Measurements from ENCODE around the gene ATPAF1.
"Not testable (repeated sequence)": the region's sequence is repeated elsewhere in the genome, so short reads cannot be mapped to it uniquely, and the experiment has no call there.

ATPAF1 gene

DNA sequence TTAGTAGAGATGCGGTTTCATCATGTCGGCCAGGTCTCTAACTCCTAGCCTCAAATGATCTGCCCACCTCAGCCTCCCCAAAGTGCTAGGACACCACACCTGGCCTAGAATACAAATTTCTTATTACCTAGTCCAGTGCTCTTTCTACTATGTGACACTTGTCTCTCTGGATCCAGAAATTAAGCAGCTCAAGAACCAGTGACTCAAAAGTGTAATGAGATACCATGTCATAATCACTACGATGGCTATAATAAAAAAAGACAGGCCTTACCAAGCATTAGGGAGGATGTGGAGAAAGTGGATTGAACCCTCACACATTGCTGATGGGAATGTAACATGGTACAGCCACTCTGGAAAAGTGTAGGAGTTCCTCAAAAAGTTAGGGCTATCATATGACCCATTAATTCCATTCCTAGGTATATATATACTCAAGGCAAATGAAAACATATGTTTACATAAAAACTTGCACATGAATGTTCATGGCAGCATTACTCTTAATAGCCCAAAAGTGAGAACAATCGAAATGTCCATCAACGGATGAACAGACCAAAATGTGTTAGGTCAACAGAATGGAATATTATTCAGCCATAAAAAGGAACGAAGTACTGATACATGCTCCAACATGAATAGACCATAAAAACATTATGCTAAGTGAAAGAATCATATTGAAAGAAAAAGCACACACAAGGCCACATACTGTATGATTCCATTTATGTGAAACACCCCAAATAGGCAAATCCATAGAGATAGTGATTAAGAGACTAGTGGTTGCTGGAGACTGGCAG lies 11.8 kb upstream of the ATPAF1 start:
- DNase-seq, result no peak

DNA sequence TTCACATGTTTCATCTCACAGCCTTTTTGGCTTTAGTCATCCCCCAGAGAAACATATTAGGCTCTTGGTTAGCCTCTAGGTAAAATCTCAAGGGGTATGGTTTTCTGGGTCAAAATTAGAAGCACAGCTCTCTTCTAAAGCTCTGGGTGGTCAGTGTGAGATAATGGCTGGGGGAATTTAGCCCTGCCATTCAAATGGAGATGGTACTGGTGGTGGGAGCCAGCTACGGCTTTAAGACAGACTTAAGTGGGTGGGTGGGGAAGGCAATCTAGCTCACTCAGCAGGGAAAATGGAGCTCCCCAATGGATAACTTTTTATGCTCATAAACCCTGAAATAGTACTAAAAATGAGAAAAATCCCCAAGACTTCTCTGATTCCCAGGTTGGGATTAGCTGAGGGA lies 9.2 kb upstream of the ATPAF1 start:
- no peak for DNase-seq

GRCh38 chr1:46676531-46676930 lies 8.4 kb upstream of the ATPAF1 start:
- no peak for DNase-seq

- no peak for DNase-seq
These were observed 7.6 kb upstream of the ATPAF1 start for GRCh38 chr1:46675549-46676314.

DNA sequence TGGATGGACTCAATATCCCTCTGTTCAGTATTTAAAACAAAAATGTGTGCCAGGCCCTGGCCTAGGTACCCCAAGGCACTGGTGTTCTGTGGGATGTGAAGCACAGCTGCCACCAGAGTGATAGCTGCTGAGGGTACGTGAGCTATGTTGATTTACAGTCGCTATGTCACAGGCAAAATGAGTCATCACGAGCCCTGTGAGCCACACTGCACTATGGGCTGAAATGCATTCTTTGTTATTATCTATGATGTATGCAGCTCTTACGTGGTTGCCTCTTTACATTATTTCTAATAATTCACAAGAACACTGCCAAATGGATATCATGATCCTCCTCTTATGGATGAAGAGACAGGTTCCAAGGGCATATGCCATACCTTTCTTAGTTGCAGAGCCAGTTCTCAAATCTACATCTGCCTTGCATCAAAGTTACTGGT lies 5.6 kb upstream of the ATPAF1 start:
- DNase-seq, result no peak

DNA sequence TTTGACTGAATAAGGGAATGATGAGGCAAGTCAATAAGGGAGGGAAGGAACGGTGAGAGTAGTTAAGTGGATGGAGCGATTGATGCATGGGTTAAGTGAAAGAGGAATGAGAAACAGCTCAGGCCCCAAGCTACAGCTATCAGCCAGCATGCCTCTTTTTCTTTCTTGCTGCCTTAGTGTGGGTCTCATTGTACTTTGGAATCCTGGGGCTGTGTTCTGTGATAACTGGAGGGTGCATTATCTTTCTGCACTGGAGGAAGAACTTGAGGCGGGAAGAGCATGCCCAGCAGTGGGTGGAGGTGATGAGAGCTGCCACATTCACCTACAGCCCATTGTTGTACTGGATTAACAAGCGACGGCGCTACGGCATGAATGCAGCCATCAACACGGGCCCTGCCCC lies 4.5 kb upstream of the ATPAF1 start:
- no peak for DNase-seq

- no peak for DNase-seq
These were observed 3.4 kb upstream of the ATPAF1 start, which contains the start of gene TEX38 for GRCh38 chr1:46671554-46671953. Gene TEX38, plus strand, starts transcription at chr1:46671854. Its CDS starts 81 bp downstream, at chr1:46671935.

DNA sequence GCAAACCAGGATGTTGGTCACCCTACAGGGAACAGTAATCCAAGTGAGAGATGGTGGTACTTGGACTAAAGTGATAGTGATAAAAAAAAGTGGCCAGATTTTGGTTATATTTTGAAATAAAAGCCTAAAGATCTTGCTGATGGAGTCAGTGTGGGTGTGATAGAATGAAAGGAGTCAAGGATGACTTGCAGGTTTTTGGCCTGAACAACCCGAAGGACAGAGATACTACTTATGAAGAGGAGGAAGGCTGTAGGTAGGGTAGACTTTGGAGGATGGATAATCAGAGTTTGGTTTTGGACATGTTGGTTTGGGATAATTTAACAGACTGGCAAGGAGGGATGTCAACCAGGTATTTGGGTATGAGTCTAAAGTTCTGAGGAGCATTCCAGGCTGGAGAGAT lies 2.0 kb upstream of the ATPAF1 start:
- DNase-seq, result no peak

- no peak for DNase-seq
These were observed 2.2 kb downstream of the ATPAF1 start for GRCh38 chr1:46665983-46666382.

GRCh38 chr1:46662919-46663318 lies 5.2 kb downstream of the ATPAF1 start:
- not testable (repeated sequence) for DNase-seq

DNA sequence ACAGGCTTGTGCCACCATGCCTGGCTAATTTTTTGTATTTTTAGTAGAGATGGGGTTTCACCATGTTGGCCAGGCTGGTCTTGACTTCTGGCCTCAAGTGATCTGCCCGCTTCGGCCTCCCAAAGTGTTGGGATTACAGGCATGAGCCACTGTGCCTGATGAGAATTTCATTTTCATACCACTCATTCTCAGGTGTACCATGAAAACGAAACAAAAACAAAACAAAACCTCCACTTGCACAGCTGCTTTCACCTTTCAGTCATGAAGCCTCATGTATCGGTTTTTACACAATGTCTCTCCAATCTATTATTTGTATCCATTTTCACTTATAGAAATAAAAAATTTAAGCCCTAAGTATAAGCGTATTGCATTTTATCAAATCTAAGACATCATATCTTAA lies 8.0 kb downstream of the ATPAF1 start:
- not testable (repeated sequence) for DNase-seq

DNA sequence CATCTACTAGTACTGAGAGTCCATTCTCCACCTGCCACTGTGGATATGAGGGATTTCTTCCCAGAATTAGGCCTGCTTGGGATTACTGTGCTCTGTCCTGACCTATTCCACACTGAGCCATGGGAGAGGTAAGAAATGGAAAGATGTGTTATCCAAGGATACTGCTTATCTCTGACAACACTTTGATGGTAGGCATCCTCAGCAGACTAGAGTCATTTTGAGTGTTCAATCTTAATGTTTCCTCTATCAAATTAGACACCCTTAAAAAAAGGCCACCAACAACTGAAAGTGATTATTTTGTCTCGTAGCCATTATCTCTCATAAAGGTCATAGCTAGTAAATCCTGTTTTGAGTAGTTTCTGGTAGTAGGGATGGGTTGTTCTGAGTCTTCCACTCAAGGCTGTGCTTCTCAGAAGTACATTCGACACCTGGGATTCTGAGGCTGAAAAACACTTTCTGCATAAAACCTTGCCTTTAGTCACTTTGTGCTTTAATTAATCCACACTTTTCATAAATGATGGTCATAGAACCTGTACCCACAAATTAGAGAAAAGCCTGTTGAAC lies 8.8 kb downstream of the ATPAF1 start:
- DNase-seq, result no peak

DNA sequence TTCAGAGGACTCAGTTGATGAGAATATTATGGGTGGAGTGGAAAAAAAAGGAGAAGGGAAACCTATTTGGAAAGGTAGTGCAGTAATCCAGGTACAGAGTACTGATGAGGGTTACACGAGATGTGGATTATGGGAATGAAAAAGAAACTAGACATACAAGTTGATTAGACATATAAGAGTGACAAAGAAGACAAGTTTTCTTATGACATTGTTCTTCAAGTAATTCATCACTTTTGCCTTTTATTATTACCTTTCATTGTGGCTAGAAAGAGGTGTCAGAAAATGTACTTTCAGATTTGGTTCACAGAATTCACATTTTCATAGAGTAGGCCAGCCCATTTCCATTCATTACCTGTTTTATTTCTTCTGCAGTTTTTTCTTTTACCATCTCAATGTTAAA lies 10.4 kb downstream of the ATPAF1 start:
- no peak for DNase-seq

GRCh38 chr1:46656643-46657042 lies 11.5 kb downstream of the ATPAF1 start:
- no peak for DNase-seq

- no peak for DNase-seq
These were observed 12.3 kb downstream of the ATPAF1 start for GRCh38 chr1:46655848-46656247.

DNA sequence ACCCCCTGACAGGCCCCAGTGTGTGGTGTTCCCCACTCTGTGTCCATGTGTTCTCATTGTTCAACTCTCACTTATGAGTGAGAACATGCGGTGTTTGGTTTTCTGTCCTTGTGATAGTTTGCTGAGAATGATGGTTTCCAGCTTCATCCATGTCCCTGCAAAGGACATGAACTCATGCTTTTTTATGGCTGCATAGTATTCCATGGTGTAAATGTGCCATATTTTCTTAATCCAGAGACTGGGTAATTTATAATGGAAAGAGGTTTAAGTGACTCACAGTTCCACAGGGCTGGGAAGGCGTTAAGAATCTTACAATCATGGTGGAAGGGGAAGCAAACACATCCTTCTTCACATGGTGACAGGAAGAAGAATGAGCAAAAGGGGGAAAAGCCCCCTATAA lies 13.5 kb downstream of the ATPAF1 start:
- DNase-seq, result not testable (repeated sequence)

DNA sequence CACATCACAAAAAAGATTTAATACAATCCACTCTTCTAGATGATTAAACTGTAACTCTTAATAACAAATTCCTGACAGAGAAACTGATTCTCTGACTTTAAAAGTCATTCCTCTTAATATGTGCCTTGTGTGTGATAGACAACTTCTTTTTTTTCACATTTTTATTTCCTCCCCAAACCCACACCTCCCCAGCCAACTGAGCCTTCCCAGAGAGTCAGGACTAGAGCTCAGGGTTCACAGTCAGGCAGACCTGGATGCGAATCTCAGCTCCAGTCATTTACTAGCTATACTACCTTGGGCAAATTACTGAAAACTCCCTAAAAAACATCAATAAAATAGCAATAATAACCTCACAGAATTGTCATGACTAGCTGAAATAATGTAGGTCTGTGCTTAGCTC lies 14.2 kb downstream of the ATPAF1 start:
- no peak for DNase-seq

- DNase-seq, result no peak
These were observed 14.7 kb downstream of the ATPAF1 start for GRCh38 chr1:46653405-46653958.

GRCh38 chr1:46652321-46653100 lies 15.7 kb downstream of the ATPAF1 start:
- DNase-seq, result no peak

- DNase-seq, result not testable (repeated sequence)
These were observed 17.0 kb downstream of the ATPAF1 start for GRCh38 chr1:46651152-46651551.

DNA sequence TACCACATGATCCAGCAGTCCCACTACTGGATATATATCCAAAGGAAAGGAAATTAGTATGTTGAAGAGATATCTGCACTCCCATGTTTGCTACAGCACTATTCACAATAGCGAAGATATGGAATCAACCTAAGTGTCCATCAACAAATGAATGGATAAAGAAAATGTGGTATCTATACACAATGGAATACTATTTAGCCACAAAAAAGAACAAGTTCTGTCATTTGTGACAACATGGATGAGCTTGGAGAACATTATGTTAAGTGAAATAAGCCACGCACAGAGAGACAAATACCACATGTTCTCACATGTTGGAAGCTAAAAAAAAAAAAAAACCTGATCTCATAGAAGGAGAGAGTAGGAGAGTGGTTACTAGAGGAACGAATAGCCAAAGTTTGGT lies 17.7 kb downstream of the ATPAF1 start:
- no peak for DNase-seq

GRCh38 chr1:46649764-46650163 lies 18.4 kb downstream of the ATPAF1 start:
- no peak for DNase-seq

DNA sequence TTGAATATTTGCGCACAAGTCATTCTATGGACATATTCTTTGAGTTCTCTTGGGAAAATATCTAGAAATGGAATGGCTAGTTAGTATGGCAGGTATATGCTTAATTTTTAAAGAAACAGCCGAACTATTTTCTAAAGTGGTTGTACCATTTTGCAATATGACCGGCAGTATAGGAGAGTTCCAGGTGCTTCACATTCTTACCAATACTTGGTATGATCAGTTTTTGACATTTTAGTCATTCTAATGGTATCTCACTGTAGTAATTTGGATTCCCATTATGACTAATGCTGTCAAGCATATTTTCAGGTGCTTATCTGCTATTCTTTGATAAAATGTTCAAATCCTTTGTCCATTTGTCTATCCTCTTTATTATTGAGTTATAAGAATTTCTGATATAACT lies 20.6 kb downstream of the ATPAF1 start:
- no peak for DNase-seq

Data from KG1 (cell line).